HK-2 (cell line): ENCODE measurements around the gene WDR12.
"Not testable (repeated sequence)": the region's sequence is repeated elsewhere in the genome, so short reads cannot be mapped to it uniquely, and the experiment has no call there.

Experiments
- DNase-seq: peaks from one replicate; pipeline ENCODE4 v3.0.0-alpha.2; 2018; ENCODE audit not compliant: unreplicated experiment

The WDR12 gene

DNA sequence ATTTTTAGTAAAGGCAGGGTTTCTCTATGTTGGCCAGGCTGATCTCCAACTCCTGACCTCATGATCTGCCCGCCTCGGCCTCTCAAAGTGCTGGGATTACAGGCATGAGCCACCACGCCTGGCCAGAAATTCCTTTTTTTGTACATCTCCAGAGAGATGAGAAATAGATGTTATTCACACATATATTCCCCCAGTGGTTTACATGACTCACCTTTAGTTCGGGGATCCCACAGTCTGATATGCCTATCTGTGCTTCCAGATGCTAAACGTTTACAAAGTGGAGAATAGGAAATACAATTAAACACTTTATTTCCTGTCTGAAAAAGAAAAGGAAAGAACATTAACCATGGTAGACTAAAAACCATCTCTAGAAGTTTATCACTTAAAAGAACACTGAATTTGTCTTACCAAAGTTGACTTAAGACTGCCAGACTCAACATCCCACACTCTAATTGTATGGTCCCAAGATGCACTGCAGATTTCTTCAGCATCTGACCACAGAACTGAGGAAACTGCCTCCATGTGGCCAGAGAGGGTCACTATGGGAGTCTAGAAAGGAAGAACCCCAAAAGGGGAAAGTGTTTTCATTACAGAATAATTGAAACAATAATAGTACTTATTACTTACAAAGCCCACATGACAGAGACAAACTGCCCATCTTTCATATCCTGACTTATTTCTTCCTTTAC lies 27.3 kb downstream of the WDR12 start:
- no peak for DNase-seq

GRCh38 chr2:202881570-202881969 lies 29.9 kb downstream of the WDR12 start:
- DNase-seq: no peak

DNA sequence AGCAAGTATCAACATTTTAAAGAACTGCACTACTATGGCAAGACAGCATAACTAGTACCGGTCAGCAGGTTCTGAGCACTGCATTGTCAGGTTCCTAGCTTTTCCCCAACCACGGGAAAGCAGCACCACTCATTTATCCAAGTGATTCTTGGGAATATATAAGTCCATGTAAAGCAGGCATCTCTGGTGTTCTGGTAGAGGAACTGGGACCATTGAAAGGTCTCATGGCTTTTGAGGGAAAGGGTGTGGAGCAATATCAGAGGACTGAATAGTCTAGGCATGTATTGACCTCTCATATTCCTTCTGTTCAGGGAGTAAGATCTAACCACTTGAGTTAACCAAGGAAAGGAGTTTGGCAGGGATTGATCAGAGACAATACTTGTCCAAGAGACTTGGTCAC lies 33.8 kb downstream of the WDR12 start:
- DNase-seq: no peak

- peak; percentile 70 for DNase-seq
Observed at GRCh38 chr2:202871300-202872141, 40.0 kb downstream of the WDR12 start, which contains the start of gene ICA1L. TSS of gene ICA1L (minus strand) at chr2:202871766. CDS start at chr2:202829009, 42,757 bp downstream.

GRCh38 chr2:202870431-202871299 lies 40.8 kb downstream of the WDR12 start:
- peak; percentile 63 for DNase-seq

DNA sequence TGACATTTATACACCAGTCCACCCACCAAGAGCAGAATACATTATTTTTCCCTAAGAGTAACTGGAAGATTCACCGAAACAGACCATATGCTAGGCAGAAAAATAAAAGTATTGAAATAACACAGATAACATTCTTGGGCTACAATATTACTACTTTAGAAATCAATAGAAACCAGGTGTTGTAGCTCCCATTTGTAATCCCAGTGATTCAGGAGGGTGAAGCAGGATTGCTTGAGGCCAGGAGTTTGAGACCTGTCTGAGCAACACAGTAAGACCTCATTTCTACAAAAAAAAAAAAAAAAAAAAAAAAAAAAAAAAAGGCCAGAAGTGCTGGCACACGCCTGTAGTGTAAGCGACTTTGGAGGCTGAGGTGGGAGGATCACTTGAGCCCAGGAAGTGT lies 49.5 kb downstream of the WDR12 start:
- no peak for DNase-seq

- no peak for DNase-seq
Observed at GRCh38 chr2:202858601-202859000, 52.9 kb downstream of the WDR12 start.

GRCh38 chr2:202849343-202849742 lies 62.1 kb downstream of the WDR12 start:
- not testable (repeated sequence) for DNase-seq

- no peak for DNase-seq
Observed at GRCh38 chr2:202848813-202849212, 62.7 kb downstream of the WDR12 start.

DNA sequence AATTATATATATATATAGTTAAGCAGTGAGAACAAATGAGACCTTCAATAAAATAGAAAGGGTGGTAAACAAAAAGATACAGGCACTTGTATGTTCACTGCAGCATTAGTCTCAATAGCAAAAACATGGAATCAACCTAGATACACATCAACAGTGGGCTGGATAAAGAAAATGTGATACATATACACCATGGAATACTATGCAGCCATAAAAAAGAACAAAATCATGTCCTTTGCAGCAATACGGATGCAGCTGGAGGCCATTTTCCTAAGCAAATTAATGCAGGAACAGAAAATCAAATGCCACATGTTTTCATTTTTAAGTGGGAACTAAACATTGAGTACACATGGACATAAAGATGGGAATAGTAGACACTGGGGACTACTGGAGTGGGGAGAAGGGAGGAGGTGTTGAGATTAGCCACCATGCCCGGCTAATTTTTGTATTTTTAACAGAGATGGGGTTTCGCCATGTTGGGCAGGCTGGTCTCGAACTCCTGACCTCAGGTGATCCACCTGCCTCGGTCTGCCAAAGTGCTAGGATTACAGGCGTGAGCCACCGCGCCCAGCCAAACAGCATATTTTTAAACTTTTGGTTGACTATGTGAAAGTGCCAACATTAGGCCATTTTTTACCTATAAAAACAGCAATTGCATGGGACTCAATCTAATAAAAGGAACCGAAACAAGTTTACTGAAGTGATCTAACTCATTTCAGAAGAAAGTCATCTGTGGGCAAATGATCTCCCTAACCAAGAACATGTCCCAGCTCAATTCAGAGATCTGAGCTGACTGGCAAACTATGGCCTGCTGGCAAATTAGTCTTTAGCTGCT lies 63.6 kb downstream of the WDR12 start:
- no peak for DNase-seq

GRCh38 chr2:202844656-202845055 lies 66.8 kb downstream of the WDR12 start:
- no peak for DNase-seq

DNA sequence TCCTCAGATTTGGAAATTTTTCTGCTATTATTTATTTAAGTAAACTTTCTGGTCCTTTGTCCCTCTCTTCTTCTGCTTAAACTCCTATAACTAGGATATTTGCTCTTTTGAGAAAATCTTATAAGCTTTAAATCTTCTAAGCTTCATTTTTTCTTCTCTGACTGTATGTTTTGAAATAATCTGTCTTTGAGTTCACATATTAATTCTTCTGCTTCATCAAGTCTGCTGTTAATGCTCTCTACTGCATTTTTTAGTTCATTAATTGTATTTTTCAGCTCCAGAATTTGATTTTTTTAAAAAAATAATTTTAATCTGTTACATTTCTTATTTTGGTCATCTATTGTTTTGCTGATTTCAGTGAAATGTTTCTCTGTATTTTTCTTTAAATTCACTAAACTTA lies 68.8 kb downstream of the WDR12 start:
- no peak for DNase-seq

- no peak for DNase-seq
Observed at GRCh38 chr2:202841090-202841867, 70.2 kb downstream of the WDR12 start.

DNA sequence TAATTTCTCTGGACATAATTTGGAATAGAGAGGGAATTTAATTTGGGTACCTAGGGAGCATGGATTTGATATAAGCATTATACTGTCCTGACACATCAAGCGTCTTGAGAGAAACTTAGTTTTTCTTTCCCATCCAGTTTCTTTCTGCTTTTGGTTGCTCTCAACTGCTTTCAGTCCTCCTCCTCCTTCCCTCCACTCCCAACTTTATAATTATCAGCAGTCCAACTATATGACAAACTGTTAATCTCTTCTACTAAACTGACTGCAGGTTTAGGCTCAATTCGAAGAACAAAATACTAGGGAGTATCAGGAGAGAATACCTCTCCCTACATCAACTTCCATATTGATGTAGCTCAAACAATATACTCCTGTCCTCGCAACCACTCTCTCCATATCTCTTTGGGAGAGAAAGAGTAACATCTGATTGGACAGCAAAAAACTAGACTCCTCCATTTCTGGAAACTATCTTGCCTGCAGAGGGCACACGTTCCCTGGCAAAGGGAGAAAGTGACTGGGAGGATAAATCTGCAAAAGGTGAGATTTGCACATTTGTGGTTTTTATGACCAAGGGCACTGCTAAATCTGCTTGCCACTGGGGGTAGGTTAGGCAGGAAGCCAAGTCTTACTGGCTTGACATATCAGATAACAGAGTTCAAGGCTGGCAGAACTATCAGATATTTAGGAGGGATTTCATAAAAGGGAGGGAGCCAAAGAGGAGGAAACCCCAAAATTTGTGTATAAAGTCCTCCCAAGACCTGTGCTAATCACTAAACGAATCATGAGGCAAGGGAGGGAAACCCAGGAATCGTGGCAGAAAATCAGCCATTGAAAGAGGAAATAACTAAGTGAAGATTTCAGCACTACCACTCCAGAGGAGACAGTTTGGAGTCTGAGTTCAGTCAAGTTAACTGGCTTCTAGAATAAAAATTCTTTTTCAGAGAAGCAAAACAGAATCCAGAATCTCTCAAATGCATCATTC lies 79.9 kb downstream of the WDR12 start:
- peak; percentile 45 for DNase-seq

- no peak for DNase-seq
Observed at GRCh38 chr2:202824901-202825300, 86.6 kb downstream of the WDR12 start.
